ENCODE measurements around the gene JARID2.

The JARID2 gene

DNA sequence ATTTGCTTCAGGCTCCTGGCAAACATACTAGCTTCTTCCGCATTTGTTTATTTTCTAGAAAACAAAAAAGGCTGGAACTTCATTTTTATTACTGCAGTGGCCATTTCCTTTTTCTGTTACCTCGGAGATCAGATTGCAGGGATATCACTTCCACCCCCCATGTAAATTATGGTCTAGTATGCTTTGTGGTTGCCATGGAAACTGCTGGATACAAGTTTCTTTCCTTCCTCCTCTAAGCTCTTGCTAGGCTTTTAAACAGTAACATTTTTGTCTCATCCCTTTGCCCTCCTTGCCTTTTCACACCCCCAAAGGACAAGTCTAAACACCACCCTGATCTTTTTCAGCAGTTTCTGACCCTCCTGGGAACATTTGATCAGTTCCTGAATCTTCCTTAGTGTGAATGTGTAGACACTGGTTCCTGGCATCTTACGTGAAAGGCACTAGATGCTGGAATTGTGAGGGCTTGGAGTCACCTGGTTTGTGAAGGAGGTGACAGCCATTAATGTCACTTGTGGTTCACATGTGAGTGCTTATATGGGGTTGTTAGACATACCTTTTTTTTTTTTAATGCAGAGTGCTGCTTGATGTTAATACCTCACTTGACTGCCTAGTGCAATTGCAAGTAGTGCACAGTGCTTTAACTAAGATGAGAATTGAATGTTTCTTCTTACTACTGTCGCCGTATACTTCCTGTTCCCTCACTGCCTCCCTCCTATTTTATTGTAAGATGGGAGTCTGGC lies 181.6 kb downstream of the JARID2 start:
- no peak for DNase-seq

DNA sequence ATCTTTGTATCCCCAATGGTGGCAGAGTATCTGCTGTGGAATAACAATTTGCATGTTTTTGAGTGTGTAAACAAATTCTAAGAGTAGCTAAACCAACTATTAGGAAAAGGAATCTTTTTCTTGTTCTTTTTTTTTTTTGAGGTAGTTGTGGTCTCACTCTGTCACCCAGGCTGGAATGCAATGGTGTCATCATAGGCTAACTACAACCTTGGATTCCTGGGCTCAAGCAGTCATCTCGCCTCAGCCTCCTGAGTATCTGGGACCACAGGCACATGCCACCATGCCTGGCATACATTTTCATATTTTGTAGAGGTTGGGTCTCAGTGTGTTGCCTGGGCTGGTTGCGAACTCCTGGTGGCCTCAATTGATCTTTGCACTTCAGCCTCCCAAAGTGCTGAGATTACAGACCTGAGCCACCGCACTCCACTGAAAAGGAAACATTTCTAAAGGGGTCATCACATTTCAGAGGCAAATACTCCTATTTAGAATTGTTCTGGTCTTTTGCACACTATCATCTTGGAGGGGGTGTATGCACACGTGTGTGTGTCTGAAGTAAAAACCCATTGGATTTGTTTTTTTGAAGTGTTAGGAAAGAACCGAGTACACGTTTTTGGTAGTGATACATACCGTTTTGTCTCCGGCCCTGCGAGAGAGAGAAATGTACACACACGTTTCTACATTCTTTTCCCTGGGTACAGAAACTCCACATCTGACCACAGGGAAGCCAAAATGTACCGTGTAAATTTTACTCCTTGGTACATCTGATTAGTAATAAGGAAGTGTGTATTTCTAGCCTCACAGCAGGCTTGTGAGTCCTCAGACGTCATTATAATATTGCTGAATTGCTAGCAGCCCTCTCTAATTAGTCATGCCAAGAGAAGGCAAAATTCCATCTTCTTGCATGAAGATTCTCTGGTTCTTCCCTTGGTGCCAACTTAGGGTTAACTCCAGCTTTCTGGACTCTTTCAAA lies 183.6 kb downstream of the JARID2 start:
- DNase-seq = no peak

DNA sequence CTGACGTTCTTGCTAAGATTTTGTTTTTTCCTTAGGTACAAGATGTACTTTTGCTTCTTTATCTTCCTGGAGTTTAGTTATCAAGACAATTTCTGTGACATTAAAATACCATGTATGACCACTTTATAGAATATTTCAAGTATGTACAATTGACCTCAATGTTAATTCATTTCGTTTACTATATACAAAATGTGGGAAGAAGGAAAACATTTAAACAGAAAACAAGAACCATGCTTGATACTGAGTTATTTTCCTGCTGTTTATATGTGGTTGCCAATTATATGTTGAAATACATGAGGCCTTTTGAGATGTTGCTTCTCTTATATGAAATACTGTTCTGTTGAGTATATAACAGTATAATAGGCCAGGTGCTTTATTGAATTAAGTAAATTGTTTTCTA lies 184.3 kb downstream of the JARID2 start:
- no peak for DNase-seq

DNA sequence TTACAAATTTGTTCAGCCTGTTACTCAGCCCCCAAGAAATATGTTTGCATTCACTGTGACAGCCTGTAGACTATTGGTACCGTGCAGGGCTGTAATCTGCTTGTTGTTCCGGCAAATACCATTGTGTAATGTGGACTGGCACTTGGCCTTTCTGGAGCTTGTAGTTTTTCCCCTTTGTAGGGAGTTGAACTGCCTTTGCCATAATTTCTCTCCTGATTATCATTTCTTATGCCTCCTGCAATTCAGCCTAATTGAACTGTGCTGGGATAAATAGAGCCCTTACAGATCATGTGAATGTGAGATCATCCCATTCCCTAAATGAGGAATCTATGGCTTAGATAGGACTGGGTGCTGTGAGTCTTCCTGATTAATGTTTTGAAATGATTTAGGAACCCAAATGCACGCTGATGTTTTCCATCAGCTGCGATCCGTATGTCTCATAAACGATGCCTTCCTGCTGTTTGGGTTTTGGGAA lies 185.1 kb downstream of the JARID2 start:
- no peak for DNase-seq

DNA sequence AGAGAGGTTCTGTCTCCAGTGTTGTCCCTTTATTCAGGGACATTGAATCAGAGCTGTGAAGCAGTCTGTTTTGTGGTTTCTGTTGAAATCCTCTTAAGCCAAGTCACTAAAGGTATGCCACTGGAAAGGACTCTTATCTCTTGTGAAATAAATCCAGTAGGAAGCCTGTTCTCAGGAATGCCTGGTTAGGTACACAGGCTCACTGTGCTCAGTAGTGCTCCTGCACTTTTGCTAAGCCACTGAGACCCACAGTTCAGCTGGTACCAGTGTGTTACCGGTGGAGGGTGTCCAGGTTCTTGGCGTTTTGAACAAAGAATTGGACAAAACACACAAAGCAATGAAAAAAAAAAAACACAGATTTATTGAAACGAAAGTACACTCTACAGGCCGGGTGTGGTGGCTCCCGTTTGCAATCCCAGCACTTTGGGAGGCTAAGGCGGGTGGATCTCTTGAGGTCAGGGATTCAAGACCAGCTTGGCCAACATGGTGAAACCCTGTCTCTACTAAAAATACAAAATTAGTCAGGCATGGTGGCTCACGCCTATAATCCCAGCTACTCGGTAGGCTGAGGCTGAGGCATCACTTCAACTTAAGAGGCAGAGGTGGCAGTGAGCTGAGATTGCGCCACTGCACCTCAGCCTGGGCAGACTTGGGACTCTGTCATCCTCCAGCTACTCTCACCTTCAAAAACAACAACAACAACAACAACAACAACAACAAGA lies 186.1 kb downstream of the JARID2 start:
- DNase-seq = no peak

DNA sequence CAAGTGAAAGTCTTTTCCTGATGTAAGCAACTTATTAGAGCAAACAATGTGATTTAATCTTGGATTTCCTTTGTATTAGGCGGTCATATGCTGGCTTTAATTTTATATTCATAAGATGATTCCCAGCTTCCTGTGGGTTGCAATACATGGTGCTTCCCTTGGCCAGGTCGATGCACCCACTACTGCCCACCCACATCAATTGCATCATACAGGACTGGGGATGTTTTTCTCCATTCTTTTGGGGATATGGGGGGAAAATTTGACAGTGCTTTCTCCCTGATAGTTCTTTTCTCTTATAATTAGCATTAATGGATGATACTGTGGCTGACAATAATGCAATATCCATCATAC lies 187.6 kb downstream of the JARID2 start:
- DNase-seq = no peak

DNA sequence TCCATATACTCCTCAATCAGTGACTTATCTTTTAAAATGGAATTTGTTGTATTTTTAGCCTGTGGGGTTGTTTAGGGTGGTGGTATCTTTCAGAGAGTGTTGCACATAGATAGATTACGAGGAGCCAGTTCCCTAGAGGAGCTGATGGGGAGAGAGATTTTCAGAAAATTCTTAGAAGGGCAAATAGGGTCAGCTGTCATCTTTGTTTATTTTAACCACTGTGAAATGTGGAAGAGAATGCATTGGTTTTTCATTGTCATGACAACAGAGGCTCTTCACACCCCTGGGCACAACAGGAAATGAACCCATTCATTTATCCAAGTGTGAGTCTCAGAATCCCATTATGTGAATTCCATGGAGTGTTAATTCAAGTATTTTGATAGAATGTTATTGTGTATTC lies 188.4 kb downstream of the JARID2 start:
- no peak for DNase-seq

DNA sequence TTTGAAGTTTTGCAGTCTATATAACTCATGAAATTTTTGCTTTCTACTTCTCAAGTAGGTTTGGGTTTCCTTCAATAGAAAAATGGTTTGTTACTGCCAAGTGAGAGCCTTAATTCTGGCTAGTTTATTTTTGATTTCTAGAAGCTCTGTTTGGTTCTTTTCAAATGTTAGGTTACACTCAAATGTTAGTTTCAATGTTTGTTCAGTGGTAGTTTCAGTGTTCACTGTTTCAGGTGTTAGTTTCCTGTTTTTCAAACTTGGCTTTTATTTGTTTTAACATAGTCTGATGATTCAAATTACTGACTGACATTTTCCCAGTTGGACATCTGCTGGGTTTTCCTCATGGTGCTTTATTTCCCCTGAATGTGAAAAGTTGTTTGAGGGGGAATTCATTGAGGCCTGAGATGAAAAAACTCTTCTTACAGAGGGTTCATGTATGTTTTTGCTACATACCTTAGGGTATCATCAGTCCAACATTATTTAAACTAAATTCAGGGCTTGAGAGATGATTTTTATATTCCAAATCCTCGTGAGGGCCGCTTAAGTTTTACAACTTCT lies 189.0 kb downstream of the JARID2 start:
- no peak for DNase-seq

DNA sequence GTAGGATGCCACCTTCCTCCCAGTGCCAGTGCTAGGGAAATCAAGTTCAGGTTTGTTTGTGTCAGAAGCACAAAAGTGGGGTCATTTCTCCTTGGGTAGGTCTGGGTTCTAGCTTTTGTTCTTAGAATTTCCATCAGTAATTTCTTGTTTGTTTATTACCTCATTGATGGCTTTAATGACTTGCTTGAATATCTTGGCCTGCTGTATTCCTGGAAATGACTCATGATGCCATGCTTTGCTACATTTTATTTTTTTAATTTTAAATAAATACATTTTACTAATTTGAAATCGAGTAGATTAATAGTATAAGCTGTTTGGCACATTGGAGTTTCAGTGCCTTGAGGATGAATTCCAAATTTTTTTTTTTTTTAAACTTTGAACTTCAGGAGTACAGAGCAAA lies 189.6 kb downstream of the JARID2 start:
- DNase-seq = no peak

DNA sequence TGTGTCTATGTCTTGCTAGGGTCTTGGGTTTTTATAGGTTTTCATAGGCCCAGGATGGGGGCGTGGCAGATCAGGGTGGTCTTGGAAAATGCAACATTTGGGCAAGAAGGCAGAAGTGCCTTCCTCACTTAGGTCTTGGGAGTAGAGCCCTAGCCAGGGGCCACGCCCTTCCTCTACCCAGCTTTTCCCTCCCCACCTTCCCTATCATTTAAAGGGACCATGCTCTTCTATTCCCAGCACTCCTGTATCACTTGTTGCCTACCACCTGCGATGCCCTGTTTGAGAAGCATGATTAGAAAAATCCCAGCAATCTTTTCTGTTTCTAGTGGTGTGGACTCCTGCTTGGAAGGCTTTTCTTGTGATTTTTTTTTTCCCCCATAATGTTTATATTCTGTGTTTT lies 190.6 kb downstream of the JARID2 start:
- no peak for DNase-seq

DNA sequence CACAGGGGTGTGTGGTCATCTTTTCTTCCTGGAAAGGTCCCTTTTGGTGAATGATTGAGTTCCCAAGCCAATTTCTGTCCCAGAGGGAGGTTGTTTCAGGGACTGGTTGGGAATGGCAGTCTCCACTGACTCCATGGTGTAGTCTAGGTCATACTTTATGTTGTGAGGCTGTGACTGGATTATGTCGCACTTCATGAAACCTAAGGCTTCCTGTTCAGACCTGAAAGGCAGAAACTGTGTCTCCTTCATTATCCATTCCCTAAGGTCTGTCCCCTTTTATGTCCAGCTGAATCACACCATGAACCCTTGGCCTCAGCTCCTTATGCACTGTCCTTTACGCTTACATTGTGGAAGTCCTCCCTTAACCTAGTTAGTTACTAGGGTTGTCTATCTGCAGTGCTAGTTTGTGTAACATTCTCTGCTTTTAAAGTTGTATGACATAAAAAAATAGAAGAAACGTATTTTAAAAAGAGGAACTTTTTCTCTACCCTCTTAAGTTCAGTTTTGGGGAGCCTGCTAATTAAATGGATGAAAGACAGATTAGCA lies 191.3 kb downstream of the JARID2 start:
- no peak for DNase-seq

DNA sequence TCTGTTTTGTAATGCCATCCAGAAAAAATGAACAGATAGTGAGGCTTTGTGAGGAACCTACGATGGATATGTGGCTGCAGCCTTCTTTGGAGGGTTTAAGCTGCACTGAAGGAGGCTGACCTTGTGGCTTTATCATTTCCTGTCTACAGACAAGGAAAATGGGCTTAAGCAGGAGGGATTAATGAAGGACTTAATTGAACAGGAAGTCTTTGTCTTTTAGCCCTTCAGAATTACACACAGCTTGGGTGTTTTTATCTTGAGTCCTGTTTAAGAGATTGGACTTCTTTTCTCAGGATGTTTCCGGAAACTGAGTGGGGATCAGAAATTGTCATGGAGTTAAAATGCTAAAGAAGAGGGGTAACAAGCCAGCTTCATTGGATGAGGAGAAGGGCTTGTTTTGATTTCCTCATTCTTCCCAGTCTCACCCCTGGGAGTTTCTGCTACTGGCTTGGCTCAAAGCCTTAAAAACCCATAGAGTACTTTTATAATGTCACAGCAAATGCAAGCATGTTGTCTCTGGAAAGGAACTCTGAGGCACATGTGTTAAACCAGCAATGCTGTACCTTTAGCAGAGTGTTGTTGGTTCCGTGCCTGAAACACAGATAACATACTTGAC lies 193.6 kb downstream of the JARID2 start:
- DNase-seq = no peak

DNA sequence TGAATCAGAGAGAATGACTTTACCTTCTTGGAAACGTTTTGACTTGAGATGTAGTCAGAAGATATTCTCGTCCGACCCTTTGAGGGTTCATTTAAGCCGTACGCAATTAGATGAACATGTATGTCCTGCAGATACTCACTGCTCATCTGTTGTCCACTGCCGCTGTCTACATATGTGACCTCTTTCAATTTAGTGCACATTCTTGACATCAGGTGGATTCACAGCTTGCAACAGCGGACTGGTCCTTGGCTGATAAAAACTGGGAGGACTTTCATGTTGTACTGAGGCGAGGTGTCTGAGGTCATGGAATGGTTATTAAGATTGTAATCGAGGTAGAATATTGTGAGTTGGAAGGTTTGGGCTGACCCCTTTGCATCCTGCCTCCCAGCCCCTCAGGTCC lies 194.2 kb downstream of the JARID2 start:
- DNase-seq = no peak

DNA sequence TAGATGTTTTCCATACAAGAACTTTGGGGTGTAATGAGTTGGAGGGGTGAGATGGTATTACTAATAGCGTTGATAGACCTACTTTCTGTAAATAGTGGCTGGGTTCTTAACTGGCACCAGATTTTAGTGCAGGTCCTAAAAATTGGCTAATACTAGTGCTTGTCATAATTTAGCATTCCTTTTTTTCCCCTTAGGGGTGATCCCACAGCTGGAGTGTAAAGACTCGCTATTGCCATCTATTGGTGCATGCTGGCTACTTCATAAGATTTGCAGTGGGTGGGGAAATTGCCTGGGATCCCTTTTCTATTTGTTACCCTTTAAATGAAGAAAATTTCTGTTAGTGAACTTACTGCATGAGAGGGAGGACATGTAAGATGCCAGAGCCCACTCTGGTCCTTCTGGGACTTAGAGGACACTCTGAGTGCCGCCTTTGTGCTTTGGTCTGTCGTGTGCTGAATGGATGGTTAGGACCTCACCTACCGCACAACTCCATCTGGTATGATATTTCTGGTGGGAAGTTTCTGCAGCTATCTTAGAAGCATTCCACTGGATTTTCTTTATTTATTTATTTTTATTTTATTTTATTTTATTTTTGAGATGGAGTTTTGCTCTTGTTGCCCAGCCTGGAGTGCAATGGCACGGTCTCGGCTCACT lies 195.5 kb downstream of the JARID2 start:
- DNase-seq = peak; percentile 23

DNA sequence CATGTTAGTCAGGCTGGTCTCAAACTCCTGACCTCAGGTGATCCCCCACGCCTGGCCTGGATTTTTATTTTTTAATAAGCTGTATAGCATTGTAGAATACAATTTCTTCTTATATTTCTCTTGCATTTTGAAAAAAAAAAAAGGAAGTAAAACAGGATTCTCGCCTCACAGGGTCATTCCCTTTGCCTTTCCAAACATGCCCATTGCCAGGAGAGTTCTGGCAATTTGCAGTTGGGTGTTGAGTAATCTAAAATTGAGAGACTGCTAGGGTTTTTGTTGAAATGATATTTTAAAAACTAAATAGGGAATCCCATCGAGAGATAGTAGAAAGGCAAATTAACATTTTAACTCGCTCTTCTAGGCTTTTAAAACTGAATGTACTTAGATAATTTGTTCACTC lies 196.1 kb downstream of the JARID2 start:
- DNase-seq = no peak

DNA sequence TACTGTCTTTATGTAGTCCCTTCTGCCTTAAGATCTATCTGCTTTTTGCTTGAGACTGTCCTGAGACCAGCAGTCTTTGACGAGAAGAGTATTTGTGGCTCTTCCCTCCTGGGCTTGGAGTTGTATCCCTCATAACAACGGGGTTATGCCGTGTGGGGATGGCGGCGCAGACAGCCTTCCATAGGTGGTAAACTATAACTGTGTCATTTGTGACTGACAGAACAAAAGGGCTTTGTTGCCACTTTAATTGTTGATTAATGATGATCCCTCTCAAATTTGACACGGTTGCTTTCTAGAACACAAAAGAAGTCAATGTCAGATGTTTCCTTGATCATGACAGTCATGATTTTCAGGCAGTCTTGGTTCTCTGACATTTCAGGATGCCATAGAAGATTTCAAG lies 196.6 kb downstream of the JARID2 start:
- no peak for DNase-seq

DNA sequence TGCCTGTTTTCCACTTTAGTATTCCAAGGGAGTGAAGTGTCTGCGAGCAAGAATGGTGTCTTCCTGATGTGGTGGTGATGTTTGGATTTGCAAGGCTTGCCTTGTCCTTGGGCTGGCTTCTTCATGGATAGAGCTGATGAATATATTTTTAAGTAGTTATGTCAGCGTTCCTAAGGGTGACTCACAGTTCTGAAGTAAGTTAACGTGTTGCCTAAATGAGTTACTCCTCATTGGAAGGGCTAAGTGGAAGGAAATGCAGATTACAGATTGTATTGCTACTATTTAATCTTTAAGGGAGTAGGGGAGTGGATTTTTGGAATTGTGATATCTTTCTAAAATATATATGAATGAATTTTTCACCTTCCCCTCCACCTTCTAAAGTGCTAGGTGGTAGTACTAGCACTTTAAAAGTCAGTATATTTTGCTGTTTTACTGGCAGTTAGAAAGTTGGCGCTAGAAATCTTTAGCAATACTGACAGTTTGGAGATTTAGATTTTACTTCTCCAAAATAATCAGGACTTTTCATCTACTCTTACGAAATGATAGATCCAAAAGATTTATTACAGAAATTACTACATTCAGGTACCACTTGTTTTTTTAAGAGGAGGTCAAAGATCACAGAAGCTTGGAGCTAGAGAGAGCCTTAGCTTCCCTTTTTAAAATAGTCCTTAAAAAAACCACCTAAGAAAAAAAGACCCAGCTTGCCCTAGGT lies 197.4 kb downstream of the JARID2 start:
- no peak for DNase-seq

DNA sequence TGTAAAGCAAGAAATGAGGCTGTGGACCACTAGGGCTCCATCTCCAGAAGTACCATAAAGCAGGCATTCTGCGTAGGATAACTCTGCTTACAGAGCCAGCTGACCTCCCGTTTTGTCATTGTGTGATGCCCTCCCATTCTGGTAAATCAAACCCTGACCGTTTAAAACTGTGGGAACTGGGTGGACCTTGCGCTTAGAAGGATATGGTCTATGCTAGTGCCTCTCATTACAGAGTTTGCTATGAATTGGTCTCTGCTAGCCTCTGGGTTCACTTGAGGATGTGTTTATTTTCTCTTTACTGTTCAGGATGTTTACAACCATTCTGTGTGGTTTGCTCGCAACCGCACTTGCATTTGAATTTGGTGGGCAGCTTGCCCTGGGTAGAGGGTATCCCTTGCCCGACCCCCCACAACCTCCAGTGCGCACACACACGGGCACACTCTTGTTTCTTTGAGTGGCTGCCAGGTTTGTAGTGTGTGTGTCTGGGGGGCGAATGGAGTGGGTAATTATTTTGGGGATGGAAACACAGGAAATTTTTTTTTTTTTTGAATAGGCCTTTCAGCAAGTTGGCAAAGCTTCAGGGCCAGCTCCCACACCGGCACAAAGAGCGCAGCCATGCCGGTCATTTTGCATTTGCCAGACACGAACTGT lies 198.3 kb downstream of the JARID2 start:
- DNase-seq = no peak

DNA sequence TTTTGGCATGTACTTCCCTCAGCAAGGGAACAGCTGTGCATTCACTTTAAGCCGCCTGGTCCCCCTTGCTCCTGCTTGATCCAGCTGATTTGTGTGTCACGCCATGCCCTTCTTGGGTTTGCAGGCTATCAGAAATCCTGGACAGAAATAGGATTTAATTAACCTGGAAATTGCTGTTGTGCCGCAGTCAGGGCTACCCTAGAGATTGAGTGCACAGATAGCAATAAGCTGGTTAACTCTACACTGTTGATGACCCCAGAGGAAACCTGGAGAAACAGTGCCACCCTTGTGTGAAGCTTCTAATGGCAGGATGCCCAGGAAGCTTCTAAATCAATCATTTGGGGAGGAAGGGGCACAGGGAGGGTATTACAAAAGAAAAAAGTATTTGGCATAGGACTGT lies 199.0 kb downstream of the JARID2 start:
- DNase-seq = peak; percentile 21

DNA sequence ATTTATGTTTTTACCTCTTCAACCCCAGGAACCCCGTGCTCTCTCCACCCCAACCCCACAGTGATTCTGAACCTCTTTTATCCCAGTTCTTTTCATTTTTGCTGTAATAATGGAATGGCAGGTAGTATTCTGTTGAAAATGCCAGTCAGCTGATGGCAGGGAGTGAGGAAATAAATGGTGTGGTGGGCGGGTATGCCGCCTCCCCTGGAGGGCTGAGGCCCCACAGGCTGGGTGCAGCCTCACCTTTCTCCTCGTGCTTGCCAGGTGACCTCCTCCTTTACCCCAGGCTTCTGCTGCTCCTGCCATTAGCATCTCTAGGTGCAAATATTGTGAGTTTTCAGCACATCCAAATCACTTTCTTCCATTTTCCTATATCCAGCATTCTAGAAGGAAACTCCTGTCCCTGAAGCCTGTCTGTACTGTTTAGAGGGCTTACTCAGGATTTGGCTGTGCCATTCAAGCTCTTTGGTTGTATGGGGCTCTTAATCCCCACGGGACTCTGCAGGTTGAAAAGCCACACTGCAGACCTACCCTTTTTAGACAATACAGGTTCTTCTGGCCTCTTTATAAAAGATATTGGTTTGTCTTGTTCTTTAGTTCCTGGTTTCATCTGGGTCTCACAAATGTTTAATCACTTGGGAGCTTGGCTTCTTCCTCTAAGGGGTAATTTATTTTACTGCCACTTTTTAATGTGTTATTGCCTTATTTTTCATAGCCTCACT lies 201.8 kb downstream of the JARID2 start:
- DNase-seq = no peak

Measured in NCI-H1436 (cell line).